CD4-positive, alpha-beta T cell treated with Interleukin-4 for 1 hour (primary cell): Measurements from ENCODE around the gene ATP2B2.
"Not testable (repeated sequence)": the region's sequence is repeated elsewhere in the genome, so short reads cannot be mapped to it uniquely, and the experiment has no call there.

ENCODE experiments used
- DNase-seq, 2 donors: peaks; one replicate each; pipeline ENCODE4 v3.0.0-alpha.2; 2020 to 2022

The ATP2B2 gene

DNA sequence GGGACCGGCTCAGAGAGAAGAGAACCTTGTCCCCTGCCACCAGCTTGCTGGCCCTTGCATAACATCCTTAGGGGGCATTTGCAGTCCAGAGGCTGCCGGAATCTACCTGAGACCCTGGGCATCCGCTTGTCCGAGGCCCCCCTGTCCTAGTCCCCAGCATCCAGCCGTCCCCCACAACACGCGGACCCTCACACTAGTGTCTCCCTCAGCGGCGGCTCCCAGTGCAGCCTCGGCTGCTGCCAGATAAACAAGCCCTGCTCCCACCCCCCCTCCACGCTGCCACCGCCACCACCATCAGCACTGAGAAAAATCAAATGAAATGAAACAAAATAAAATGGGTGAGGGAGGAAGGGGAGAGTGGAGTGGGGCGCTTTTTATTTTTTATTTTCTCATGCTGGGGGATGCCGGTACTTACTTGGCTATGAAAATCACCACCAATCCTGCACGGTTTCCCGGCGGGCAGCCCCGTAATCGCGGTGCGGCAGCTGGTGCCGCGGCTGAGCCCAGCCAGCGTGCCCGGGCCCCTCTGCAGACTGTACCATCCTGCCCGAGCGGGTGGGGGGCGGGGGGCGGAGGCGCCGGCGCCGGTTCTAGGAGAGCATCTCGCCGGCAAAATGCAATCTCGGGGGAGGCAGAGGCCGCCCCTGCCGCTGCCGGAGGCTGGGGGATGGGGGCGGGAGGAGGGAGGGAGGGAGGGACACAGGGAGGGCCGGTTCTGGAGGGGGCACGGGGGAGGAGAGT lies at the start of gene ATP2B2:
TSS of gene ATP2B2 (minus strand) at position 537 of the 741 bp plus-strand sequence. CDS start 56,043 bp downstream, outside the sequence.
- DNase-seq: peak in 1 of 2 donors; percentile 0

DNA sequence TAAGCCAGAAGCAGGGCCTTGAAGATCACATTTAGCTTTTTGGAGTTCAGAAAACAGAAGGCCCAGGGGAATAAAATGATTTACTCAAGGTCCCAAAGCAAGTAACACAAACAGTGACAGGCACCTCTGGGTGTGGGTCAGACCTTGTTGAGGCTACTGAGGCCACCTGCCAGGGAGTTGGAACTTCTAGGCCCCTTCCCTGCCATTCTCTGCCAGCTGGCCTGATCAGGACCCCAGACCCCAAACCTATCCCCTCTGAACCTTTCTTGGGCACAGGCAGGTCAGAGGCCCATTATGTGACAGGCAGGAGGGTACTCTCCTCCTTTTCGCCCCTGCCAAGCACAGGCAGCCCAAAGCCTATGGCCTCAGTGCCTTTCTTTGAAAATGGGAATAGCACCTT lies 49.4 kb upstream of the ATP2B2 start:
- no peak for DNase-seq

DNA sequence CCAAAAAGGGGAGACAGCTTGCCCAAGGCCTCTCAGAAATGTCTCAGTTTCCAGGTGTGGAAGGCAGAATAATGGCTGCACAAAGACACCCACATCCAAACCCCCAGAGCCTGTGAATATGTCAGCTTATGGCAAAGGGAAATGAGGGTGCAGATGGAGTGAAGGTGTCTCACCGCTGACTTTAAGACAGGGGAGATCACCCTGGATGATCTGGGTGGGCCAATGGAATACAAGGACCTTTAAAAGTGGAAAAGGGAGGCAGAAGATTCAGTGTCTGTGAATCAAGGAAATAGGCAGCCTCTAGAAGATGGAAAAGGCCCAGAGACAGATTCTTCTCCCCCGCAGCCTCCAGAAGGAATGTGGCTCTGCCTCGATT lies 48.8 kb upstream of the ATP2B2 start:
- no peak for DNase-seq

DNA sequence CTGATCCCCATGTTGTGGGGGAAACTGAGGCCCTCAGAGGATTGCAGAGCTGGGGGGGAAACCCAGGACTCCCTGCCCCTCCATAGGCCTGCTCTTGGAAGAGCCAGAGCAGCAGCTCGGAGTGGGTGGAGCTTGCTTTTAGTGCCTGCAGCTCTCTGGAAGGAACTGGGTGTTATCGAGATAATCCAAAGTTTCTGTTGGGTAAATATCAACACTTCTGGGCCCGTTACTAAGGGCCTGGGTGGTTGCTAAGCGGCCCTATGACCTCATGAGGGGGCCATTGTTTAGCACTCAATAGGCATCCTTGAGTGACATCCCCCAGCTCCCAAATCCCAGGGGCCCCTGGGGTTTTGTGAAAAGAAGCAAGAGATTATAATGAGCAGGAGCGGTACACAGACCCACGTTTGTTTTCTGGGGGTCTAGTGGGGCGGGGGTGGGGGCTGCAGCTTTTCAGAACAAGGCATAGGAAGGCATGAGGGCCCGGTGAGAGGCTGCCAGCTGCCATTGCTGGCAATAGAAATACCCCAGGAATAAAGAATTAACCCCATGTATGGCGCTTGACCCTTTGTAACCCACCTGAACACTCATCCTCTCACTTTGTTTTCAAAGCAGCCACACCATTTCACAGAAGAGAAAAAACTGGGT lies 48.3 kb upstream of the ATP2B2 start:
- no peak for DNase-seq

DNA sequence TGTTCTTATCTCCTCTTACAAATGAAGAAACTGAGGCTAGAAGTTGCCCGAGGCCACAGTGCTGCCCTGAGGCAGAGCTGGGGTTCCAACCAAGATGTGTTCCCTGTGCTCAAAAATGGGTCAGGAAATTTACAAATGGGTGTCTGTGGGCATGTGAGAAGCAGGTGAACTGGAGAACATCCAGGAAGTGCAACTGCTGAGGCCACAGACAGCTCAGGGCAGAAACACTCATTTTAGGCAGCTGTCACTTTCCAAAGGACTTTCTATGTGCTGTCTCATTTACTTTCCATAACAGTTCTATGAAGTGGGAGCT lies 47.2 kb upstream of the ATP2B2 start:
- peak in 1 of 2 donors; percentile 24 for DNase-seq

DNA sequence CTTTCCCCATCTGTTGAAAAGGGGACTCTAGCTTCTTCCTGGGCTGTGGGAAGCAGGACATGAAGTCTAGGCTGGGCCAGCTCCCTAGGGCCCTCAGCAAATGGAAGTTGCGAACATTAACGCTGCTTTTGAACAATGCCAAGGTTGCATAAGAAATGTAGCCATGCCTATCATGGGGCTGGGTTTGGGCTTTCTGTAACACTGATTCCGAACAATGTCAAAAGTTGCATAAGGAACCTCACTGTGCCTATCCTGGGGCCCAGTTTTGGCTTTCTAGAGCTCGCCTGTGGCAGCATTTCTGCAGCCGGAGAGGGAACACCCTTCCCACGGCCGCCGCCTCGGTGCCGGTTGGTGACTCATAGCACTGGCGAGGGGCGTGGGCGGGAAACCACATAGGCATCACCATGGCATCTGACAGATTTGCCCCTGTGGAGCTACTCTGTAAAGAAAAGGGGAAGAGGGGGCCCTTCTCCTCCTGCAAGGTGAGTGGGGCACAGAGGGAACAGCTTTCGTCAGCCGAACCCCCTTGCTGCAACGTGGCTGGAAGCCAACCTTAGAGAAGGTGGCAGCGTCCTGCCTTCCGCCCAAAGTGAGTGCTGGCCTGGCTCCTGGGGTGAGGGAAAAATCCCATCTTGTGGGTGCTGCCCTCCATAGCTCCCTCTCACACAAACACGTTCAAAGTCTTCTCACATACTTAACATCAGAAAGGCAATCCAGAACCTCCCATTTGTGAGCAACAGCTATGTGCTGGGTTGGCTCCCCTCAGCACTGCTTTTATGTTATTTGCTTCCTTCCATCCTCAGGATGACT lies 46.6 kb upstream of the ATP2B2 start:
- peak; percentile 73 to 74 for DNase-seq

DNA sequence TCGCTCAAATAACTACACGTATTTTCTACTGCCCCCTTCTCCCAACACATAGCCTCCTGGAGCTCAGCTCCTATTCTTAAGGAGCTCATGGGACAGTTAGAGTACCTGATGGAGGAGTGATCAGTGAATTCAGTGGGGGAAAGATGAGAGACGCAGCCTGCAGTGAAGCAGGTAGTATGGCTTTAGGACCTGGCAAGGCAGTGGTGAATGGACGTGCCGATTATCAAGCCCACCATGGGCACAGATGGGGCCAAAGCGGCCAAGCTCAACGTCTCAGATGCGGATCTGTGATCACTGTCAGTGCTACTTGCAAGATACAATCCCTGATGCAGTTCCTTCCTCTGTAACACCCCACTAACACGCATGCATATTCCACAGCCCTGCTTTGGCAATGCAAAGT lies 45.8 kb upstream of the ATP2B2 start:
- DNase-seq: no peak

DNA sequence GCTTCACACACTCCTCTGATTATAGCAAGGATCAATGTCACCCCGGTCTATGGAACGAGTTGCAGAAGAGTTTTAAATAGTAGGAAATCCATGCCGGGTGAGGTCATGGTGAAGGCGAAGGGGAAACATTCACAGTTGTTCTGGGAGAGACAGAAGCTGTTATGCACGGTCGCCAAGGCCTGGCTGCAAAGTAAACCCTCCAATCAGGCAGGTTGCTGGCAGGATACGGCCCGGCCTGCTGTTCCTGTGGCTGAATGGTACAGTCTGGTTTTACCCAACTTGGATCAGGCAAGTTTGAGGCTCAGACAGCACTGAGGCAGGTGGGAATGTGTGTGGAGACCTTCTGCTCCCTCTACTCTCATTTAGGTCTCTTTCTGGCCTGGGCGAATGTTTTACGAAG lies 45.3 kb upstream of the ATP2B2 start:
- no peak for DNase-seq

DNA sequence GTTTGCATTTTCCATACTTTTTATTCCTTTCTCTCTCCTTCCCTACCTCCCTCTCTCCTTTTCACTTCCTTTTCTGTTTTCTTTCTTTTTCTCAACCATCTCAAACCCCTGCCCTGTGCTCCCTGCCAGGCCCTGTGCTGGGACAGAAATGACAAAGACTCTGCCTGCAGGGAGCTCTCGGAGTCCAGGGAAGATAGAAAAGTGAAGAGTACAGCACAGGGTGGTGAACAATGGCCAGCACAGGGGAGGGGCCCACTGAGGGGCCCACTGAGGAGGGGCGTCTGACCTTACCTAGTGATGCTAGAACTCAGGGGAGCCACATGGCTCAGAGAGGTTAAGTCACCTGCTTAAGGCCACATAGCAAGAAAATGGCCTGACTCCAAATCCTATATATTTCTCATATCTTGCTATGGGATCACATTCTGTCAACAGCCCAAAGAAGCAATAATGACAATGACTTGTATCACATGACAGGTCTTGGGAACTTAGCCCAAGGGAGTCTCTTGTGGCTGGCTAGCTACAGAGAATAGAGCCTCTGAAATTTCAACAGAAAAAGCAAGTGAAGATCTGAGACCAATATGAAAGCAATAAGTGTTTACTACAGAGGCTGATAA lies 44.3 kb upstream of the ATP2B2 start:
- no peak for DNase-seq

DNA sequence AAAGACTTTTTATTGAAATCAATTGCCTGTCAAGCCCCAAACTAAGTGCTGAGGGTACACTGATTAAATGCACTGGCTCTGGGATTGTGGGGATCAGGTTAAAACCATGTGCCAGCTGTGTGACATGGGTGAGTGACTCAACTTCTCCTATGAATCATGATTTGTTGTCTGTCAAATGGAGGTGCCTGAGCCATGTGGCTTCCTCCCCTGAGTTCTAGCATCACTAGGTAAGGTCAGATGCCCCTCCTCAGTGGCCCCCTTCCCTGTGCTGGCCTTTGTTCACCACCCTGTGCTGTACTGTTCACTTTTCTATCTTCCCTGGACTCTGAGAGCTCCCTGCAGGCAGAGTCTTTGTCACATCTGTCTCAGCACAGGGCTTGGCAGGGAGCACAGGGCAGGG lies 43.6 kb upstream of the ATP2B2 start:
- no peak for DNase-seq

DNA sequence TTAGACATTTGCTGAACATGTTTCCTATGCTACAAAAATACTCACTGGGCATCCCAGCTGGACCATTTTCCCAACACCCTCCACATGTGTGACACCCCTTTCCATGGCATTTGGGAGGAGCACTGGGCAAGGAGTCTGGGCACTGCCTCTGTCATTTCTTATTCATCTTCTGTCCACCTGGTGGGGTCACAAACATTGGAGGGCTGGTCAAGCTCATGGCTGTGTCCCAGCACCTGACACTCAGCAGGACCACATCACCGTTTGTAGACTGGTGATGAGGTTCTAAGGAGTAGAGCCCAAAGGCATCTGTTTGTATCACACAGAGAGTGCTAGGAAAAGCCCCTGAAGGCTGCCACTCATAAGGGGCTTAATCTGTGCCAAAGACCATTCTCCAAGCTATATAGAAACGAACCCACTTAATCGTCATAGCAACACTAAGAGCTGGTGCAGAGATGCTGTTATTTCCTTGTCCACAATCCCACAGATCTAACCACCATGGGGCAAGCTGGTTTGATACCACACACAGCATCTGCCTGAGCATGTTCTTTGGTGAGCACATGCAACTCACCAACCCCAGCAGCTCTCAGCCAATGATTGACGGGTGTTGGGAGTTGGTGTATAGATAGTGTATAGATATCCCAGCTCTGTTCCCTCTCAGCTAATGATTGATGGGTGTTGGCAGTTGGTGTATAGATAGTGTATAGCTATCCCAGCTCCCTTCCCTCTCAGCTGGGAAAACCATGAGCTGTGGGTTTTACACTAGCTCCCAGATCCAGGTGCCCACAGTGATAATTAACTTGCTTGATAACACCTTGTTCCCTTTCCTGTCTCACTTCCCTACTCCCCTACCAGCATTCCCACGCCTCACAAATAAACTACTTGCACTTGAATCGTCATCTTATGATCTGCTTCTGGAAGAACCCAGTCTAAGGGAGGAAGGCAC lies 42.7 kb upstream of the ATP2B2 start:
- peak in 1 of 2 donors; percentile 9 for DNase-seq

DNA sequence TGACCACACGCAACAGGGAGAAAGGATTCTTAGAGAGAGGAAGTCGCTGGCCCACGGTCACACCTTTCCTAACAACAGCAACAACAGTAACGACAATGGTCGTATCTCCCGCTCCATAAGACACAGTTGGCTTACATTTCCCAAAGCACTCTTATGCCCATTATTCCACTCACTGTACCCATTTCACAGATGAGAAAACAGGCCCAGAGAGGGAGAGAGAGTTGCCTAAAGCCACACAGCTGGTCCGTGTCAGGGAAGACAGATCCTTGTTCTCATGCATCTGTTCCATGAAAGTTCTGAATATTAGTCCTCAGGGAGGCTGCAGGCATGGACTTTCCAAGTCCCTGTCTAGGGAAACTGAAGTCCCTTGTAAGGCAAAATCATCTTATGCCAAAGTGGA lies 42.0 kb upstream of the ATP2B2 start:
- DNase-seq: no peak

DNA sequence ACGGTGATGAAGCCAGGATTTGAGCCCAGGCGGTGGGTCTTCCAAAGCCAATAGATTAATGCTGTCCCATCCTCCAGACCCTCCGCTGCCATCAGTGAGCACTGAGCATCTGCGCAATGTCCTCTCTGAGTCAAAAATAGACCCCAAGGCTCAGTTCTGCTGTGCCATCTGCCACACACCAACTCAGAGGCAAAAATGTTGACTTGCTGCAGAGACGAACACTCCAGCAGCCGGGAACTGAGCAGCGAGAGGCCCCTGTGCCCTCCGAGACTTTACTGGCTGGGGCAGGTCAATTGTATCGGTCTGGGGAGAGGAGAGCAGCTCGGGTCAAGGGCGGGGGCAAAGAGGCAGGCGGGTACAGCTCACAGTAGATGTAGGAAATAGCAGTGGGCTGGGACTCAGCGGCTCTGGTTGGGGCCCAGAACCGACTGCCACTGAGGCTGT lies 41.5 kb upstream of the ATP2B2 start:
- DNase-seq: no peak

DNA sequence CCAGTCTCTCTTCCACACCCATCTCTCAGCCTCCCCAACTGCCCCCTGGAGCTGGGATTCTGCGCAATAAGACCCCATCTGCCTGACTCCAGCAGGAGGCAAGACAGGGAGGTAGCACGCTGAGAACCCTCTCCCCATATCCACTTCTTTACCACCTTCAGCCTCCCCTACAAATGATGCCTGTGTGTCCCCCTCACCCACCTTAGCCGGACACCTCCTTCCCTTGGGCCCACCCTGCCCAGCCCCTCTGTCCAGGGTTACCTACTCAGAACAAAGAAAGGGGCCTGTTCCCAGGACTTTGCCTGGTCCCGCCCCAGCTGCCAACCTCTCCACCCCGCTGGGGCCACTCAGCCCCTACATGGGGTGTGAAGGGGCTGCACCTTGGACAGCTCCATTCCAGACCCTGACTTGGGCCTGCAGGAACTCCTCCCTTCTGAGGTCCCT lies 40.8 kb upstream of the ATP2B2 start:
- DNase-seq: no peak

DNA sequence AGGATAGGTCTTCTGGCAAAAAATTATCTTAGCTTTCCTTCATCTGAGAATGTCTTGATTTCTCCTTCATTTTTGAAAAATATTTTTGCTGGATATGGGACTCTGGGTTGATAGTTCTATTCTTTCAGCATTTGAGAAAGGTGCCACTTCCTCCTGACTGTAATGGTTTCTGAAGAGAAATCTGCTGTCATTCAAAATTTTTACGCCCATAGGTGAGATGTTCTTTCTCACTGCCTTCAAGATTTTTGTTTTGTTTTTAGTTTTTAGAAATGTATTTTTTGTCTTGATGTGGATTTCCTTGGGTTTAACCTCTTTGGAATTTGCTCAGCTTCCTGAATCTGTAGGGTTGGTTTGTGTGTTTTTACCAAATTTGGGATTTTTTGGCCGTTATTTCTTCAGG lies 37.1 kb upstream of the ATP2B2 start:
- no peak for DNase-seq

DNA sequence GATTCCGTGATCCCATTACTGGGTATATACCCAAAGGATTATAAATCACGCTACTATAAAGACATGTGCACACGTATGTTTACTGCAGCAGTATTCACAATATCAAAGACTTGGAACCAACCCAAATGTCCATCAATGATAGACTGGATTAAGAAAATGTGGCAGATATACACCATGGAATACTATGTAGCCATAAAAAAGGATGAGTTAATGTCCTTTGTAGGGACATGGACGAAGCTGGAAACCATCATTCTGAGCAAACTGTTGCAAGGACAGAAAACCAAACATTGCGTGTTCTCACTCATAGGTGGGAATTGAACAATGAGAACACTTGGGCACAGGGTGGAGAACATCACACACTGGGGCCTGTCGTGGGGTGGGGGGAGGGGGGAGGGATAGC lies 35.0 kb upstream of the ATP2B2 start:
- not testable (repeated sequence) for DNase-seq

DNA sequence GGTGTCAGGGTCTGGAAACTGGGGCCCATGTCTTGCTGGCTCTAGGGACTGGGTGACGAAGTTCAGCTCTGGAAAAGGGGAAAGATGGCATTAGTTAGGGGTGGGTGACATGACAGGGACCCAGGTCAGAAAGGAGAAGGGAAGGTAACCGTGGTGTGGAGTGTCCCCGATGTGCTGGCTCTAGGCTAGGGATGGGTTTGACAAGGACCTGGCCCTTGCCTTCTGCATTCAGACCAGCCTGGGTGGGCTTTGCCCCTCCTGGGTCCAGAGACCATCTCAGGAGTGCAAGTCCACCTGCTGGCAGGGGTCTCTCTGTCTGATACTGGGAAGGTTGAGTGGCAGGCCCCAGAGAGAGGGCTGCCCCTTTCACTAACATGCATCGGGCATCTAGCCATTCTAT lies 28.7 kb upstream of the ATP2B2 start:
- DNase-seq: peak in 1 of 2 donors; percentile 0

DNA sequence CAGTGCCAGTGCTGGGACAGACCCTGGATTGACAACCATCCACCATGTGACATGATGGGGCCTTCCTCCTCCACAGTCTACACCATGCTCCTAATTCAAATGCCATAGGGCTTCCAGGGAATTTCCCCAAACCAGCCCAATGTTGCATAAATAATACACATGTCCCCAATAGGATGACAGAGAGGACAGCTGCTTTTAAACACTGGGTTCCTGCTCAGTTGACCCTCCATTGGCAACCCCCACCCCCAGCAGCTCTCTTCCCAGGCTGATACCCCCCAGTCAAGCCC lies 28.3 kb upstream of the ATP2B2 start:
- DNase-seq: peak in 1 of 2 donors; percentile 1

DNA sequence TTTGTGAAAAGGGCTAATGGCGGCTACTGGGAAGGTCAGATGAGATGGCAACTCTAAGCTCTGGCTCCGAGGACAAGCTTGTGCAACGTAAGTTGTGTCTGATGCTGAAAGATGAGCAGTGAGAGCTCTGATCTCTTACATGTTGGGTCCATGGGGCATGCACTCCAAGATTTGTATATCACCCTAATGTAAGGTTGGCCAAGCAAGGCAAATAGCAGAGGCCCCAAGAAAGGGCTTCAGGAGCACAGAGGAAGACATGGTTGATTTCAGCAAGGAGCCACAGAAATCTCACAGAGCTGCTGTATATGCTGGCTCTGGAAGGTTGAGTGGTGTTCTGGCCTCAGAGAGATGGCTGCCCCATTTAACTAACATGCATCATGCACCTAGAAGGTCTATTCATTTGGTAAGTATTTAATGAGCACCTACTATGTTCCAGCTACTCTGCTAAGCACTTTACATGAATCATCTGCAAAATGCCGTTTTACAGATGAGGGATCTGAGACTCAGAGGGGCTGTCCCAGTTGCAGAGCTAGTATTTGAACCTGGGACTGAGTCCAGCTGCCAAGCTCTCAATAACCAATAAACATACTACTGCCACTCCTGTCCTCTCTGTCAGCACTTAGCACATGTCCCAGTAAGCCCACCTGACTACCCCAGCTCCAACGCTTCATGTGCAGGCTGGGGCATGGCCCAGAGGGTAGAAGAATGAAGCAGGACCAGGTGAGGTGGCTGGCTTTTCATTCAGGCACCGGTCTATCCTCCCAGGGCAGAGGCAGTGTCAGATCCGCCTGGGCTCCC lies 27.8 kb upstream of the ATP2B2 start:
- no peak for DNase-seq

DNA sequence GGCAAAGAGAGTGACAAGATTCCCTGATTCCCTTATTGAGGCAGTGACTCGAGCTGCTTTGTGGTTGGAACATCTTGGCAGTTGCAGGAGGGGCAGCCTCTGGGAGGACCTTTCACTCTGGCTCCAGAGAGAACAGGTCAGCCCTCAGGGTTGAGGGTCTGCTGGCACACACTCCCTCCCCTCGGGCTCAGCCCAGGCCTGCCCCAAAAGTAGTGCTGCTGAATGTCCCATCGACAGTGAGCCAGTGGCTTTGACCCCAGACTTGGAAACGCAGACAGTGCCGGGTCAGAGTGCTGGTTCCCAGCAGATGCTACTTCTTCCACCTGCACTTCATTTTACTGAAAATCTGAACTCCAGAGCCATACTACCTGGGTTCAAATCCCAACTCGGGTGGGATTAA lies 25.6 kb upstream of the ATP2B2 start:
- DNase-seq: peak in 1 of 2 donors; percentile 3

DNA sequence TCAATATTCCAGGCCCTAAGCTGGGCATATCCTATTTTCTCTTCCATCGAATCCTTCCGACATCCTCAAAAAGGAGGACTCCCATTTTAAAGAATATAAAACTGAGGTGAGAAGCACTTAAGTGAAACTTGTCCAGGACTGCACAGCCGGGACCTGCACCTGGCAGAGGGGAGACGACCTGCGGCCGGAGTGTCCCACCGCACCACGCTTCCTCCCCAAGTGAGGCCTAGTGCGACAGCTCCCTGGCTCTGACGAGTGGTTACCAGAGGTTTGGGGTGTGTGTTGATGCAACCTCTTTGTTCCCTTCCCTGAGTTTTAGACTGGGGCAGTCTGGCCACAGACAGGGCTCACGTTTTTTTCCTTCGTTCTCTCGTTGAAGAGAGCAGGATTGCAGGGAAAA lies 24.9 kb upstream of the ATP2B2 start:
- DNase-seq: no peak

DNA sequence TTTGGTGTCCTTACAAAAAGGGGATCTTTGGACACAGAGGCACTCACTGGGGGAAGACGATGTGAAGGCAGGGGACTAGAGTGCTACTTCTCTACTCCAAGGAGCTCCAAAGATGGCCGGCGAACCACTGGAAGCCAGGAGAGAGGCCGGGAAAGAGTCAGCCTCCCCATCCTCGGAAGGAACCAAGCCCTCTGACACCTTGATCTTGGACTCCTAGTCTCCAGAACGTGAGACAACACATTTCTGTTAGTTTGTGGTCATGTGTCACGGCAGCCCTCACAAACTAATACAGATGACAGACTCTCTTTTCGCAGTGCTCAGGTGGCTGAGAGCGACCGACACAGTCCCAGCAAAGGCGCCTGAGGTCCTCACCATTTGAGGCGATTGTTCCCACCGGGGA lies 24.4 kb upstream of the ATP2B2 start:
- no peak for DNase-seq
